A673 (cell line): ENCODE measurements around the gene SLC26A1. TPM values are rescaled to one million over a fixed set of nuclear protein-coding genes. Genes with fewer than 3 reads are reported as not detected.

Source experiments
- BruUV-seq: library from RNA; stranded (reverse); fragments of 400-500 nt; replicated peaks from 2 replicates; lab custom pipeline; 2021; lab: Mats Ljungman, UMichigan
- CTCF ChIA-PET: fragments of 300-600 bp; sonication (Branson Sonifier 250); formaldehyde crosslinking; loops from one replicate; lab custom pipeline; 2022; ENCODE audit warnings: antibody characterized with exemption; lab: Charles Lee
- POLR2A ChIA-PET: fragments of 300-600 bp; sonication (Branson Sonifier 250); formaldehyde crosslinking; loops from one replicate; lab custom pipeline; 2022; ENCODE audit warnings: antibody characterized with exemption; ENCODE audit not compliant: low non-redundant PET; lab: Charles Lee
- DNase-seq: peaks from one replicate; pipeline ENCODE4 v3.0.0-alpha.2; 2015; ENCODE audit warnings: low spot score
- H3K27ac ChIP-seq: fragments of 200-600 bp; sonication (generic); 2 replicates; pipeline ENCODE4 v1.5.1; 2016; ENCODE audit warnings: mixed run types, low read depth, mild to moderate bottlenecking, mixed read lengths, antibody characterized with exemption, low read length; ENCODE audit not compliant: poor library complexity, severe bottlenecking
- H3K27me3 ChIP-seq: fragments of 200-600 bp; sonication (generic); replicated peaks from 2 replicates; pipeline ENCODE4 v1.6.1; 2017; ENCODE audit warnings: mixed run types, low read depth, mild to moderate bottlenecking, mixed read lengths, antibody characterized with exemption, low read length; ENCODE audit not compliant: insufficient read depth, poor library complexity
- H3K36me3 ChIP-seq: fragments of 200-600 bp; sonication (generic); 2 replicates; pipeline ENCODE4 v1.6.1; 2016; ENCODE audit warnings: mixed run types, mild to moderate bottlenecking, mixed read lengths, antibody characterized with exemption, low read length; ENCODE audit not compliant: insufficient read depth, poor library complexity, severe bottlenecking
- H3K4me1 ChIP-seq: fragments of 200-600 bp; sonication (generic); 2 replicates; pipeline ENCODE4 v1.6.1; 2017; ENCODE audit warnings: mixed run types, mild to moderate bottlenecking, mixed read lengths, antibody characterized with exemption, low read length; ENCODE audit not compliant: insufficient read depth, poor library complexity, severe bottlenecking
- H3K4me3 ChIP-seq: fragments of 200-600 bp; sonication (generic); 2 replicates; pipeline ENCODE4 v1.5.1; 2016; ENCODE audit warnings: low read depth, mixed run types, mild to moderate bottlenecking, mixed read lengths, low read length; ENCODE audit not compliant: poor library complexity, severe bottlenecking
- H3K9me3 ChIP-seq: fragments of 200-600 bp; sonication (generic); 2 replicates; pipeline ENCODE4 v1.6.1; 2016; ENCODE audit warnings: mixed run types, low read depth, mild to moderate bottlenecking, mixed read lengths, antibody characterized with exemption, low read length; ENCODE audit not compliant: poor library complexity, severe bottlenecking
- CTCF ChIP-seq: fragments of 300-800, 200-600 bp; sonication (generic); conservative IDR thresholded peaks from 2 replicates; pipeline ENCODE4 v1.5.1; 2017; ENCODE audit warnings: low read depth, mild to moderate bottlenecking, antibody characterized with exemption, low read length, moderate library complexity, mixed read lengths
- EZH2 ChIP-seq: fragments of 200-600 bp; sonication (generic); IDR thresholded peaks from 2 replicates; pipeline ENCODE4 v1.6.1; 2017; ENCODE audit warnings: borderline replicate concordance, low read depth, mild to moderate bottlenecking, mixed read lengths, antibody characterized with exemption, low read length; ENCODE audit not compliant: poor library complexity, severe bottlenecking
- intact Hi-C: fragments of 100-400 bp; cut with micrococcal nuclease; formaldehyde crosslinking; loops from one replicate; pipeline ENCODE4 v1.10.0; 2022; ENCODE audit not compliant: unreplicated experiment
- total RNA-seq: library from RNA; stranded (reverse); gene quantifications from 2 replicates; pipeline ENCODE4 v1.2.3, GENCODE V29; 2021

The SLC26A1 gene
- total RNA-seq, 1 experiment from 2014 or later, result 0.30 TPM

- ChIA-PET POLR2A (no interaction called here), CTCF (no interaction called here)
- Histone ChIP-seq H3K27me3 (no peaks in the 10 kb centered on the region), H3K4me3 (no peak overlapping the region), H3K4me1 (peaks cover 7% of the 10 kb centered on the region), H3K9me3 (no peaks in the 10 kb centered on the region), H3K36me3 (no peaks in the 10 kb centered on the region), H3K27ac (no peak overlapping the region)
- peak; percentile 55 for DNase-seq
- BruUV-seq, result no TSS peak
- intact Hi-C loops, result no loop called here
- TF ChIP-seq EZH2 (no peak), CTCF (no peak)
These were observed 25.2 kb upstream of the SLC26A1 start for GRCh38 chr4:1018147-1019020.

- DNase-seq, result no peak
- H3K4me3 ChIP-seq, result no peak overlapping the region
- no TSS peak for BruUV-seq
- TF ChIP-seq EZH2, result no peak
- no peak for TF ChIP-seq CTCF
- ChIA-PET POLR2A (no interaction called here), CTCF (no interaction called here)
- no peak overlapping the region for H3K27ac ChIP-seq
- peaks cover 7% of the 10 kb centered on the region for H3K4me1 ChIP-seq
- H3K27me3 ChIP-seq, result no peaks in the 10 kb centered on the region
- no peaks in the 10 kb centered on the region for H3K9me3 ChIP-seq
- H3K36me3 ChIP-seq, result no peaks in the 10 kb centered on the region
- intact Hi-C loops, result no loop called here
These were observed 24.5 kb upstream of the SLC26A1 start for GRCh38 chr4:1017706-1018105.

GRCh38 chr4:1017211-1017610 lies 24.0 kb upstream of the SLC26A1 start:
- Histone ChIP-seq H3K9me3 (no peaks in the 10 kb centered on the region), H3K27me3 (no peaks in the 10 kb centered on the region), H3K36me3 (no peaks in the 10 kb centered on the region), H3K4me1 (peaks cover 7% of the 10 kb centered on the region), H3K4me3 (no peak overlapping the region), H3K27ac (no peak overlapping the region)
- BruUV-seq, result no TSS peak
- DNase-seq, result no peak
- intact Hi-C loops, result no loop called here
- no peak for TF ChIP-seq EZH2
- no peak for TF ChIP-seq CTCF
- POLR2A ChIA-PET, result no interaction called here
- CTCF ChIA-PET, result no interaction called here
